GM12873 (cell line): Measurements from ENCODE around the gene FCHO2.

Experiments used
- CTCF ChIP-seq: IDR thresholded peaks from 2 replicates; pipeline ENCODE4 v1.5.1; 2012; ENCODE audit warnings: low read depth, mild to moderate bottlenecking, moderate library complexity, low read length, control low read depth; ENCODE audit not compliant: insufficient read depth; ENCODE audit errors: missing control alignments

FCHO2 gene

GRCh38 chr5:72985719-72986118, 29.9 kb downstream of the FCHO2 start:
- TF ChIP-seq CTCF, result no peak

GRCh38 chr5:72988769-72989168, 32.9 kb downstream of the FCHO2 start:
- TF ChIP-seq CTCF, result no peak

- TF ChIP-seq CTCF, result no peak
Observed at GRCh38 chr5:72991394-72991793, 35.6 kb downstream of the FCHO2 start.

- no peak for TF ChIP-seq CTCF
Observed at GRCh38 chr5:72994578-72994977, 38.7 kb downstream of the FCHO2 start.

- TF ChIP-seq CTCF, result no peak
Observed at GRCh38 chr5:72996632-72997031, 40.8 kb downstream of the FCHO2 start.

- no peak for TF ChIP-seq CTCF
Observed at GRCh38 chr5:72999916-73000315, 44.1 kb downstream of the FCHO2 start.

- no peak for TF ChIP-seq CTCF
Observed at GRCh38 chr5:73005886-73006285, 50.0 kb downstream of the FCHO2 start.

GRCh38 chr5:73007051-73007450, 51.2 kb downstream of the FCHO2 start:
- TF ChIP-seq CTCF, result no peak
